Left lung (tissue), 10 donors: ENCODE data around the gene ACTL6B. TPM values are rescaled to one million over a fixed set of nuclear protein-coding genes. Genes with fewer than 3 reads are reported as not detected.

Experiments
- ATAC-seq: fragments of 200-7000 bp; cut with Tn5 transposase; one replicate; pipeline ENCODE4 v1.9.1; 2020; ENCODE audit warnings: moderate library complexity
- DNase-seq, 4 donors: peaks; one replicate each; pipeline ENCODE4 v3.0.0-alpha.2; 2013 to 2020
- H3K27ac ChIP-seq, 2 donors: fragments of 200-600 bp; sonication (generic) in 1 of 2; one replicate each; pipeline versions ENCODE4 v1.5.0 to v1.8.0; 2020 to 2021
- H3K27me3 ChIP-seq, 2 donors: fragments of 200-600 bp; sonication (generic) in 1 of 2; one replicate each; pipeline versions ENCODE4 v1.5.0 to v1.8.0; 2020 to 2021
- H3K36me3 ChIP-seq, 2 donors: fragments of 200-600 bp; sonication (generic) in 1 of 2; one replicate each; pipeline versions ENCODE4 v1.5.0 to v1.8.0; 2020 to 2021
- H3K4me1 ChIP-seq, 2 donors: fragments of 200-600 bp; one replicate each; pipeline ENCODE4 v1.8.0; 2021
- H3K4me3 ChIP-seq, 2 donors: fragments of 200-600 bp; sonication (generic) in 1 of 2; one replicate each; pipeline versions ENCODE4 v1.5.0 to v1.8.0; 2020 to 2021; ENCODE audit warnings: mild to moderate bottlenecking in 1 of 2
- H3K9me3 ChIP-seq, 2 donors: fragments of 200-600 bp; sonication (generic) in 1 of 2; one replicate each; pipeline versions ENCODE4 v1.5.0 to v1.8.0; 2020 to 2021
- CTCF ChIP-seq, 2 donors: fragments of 200-600 bp; sonication (generic) in 1 of 2; IDR thresholded peaks; one replicate each; pipeline versions ENCODE4 v1.5.0 to v1.8.0; 2021; ENCODE audit warnings: antibody characterized with exemption in 2 of 2
- intact Hi-C, 2 donors: fragments of 100-400 bp; cut with DNase I; formaldehyde crosslinking; loops; one replicate each; pipeline versions ENCODE4 v1.11.2 to v1.14.2; 2022
- polyA plus RNA-seq, 6 donors: library from polyadenylated mRNA; unstranded; fragments of 120-200 nt; gene quantifications; one replicate each; pipeline ENCODE4 v1.2.1, GENCODE V29; 2013; ENCODE audit not compliant: insufficient read length in 6 of 6
- total RNA-seq, 2 donors: library from RNA; stranded (reverse); fragmentation: NEBNext Ultra II Directional; extraction: Animal tissue kit (Norgen Biotek cat#: 25700); gene quantifications; one replicate each; pipeline ENCODE4 v1.2.1, GENCODE V29; 2021
- donor health status: DM: no; HTN: yes; CAD: no.
- donor health status: DM: no; HTN: no; CAD: no.

Gene ACTL6B
- total and polyA plus RNA-seq, 8 donors = 0.17 to 0.20 TPM; not detected in 6

DNA sequence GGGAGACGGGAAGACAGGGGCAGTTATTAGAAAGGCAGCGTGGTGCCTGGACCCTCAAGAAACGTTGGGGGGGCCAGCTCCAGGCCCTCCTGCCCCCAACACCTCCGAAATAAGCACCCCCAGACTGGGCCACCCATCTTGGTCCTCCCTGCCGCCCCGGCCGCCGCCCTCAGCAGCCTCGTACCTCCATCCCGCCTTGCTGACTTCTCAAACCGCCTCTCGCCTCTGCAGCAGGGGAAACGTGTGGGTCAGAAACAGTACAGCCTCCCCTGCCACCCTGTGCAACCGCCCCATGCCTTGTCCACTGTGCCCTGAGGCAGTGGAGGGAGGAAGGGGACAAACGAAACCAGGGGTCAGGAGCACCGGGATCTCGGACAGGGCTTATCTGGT, 30.6 kb upstream of the ACTL6B start:
- no peak overlapping the region for H3K27ac ChIP-seq
- ATAC-seq (no peak), DNase-seq (peak in 1 of 4 donors; percentile 63)
- H3K36me3 ChIP-seq = peaks cover 0 to 75% of the 10 kb centered on the region in 2 donors
- H3K4me1 ChIP-seq = peaks cover 8 to 11% of the 10 kb centered on the region in 2 donors
- TF ChIP-seq CTCF (IDR thresholded peaks at IDR 0.05) = no peak
- intact Hi-C loops = loop anchor here in 1 of 2 donors (10.0 kb wide), 1 partner anchor 212 kb away; the partner anchor contains the start of gene TSC22D4
- H3K4me3 ChIP-seq = no peak overlapping the region
- H3K9me3 ChIP-seq = no peaks in the 10 kb centered on the region
- H3K27me3 ChIP-seq = no peaks in the 10 kb centered on the region

GRCh38 chr7:100686201-100686821, 30.1 kb upstream of the ACTL6B start:
- DNase-seq (peak in 1 of 4 donors; percentile 65), ATAC-seq (no peak)
- Histone ChIP-seq H3K4me3 (no peak overlapping the region), H3K9me3 (no peaks in the 10 kb centered on the region), H3K27me3 (no peaks in the 10 kb centered on the region), H3K27ac (no peak overlapping the region), H3K4me1 (peaks cover 3 to 6% of the 10 kb centered on the region in 2 donors), H3K36me3 (peaks cover 0 to 80% of the 10 kb centered on the region in 2 donors)
- intact Hi-C loops = loop anchor here in 1 of 2 donors (10.0 kb wide), 1 partner anchor 212 kb away; the partner anchor contains the start of gene TSC22D4
- no peak for TF ChIP-seq CTCF (IDR thresholded peaks at IDR 0.05)

GRCh38 chr7:100685631-100686145, 29.4 kb upstream of the ACTL6B start:
- intact Hi-C loops = loop anchor here in 1 of 2 donors (10.0 kb wide), 1 partner anchor 211 kb away; the partner anchor contains the start of gene TSC22D4
- no peak for TF ChIP-seq CTCF (IDR thresholded peaks at IDR 0.05)
- H3K36me3 ChIP-seq = peaks cover 0 to 86% of the 10 kb centered on the region in 2 donors

DNA sequence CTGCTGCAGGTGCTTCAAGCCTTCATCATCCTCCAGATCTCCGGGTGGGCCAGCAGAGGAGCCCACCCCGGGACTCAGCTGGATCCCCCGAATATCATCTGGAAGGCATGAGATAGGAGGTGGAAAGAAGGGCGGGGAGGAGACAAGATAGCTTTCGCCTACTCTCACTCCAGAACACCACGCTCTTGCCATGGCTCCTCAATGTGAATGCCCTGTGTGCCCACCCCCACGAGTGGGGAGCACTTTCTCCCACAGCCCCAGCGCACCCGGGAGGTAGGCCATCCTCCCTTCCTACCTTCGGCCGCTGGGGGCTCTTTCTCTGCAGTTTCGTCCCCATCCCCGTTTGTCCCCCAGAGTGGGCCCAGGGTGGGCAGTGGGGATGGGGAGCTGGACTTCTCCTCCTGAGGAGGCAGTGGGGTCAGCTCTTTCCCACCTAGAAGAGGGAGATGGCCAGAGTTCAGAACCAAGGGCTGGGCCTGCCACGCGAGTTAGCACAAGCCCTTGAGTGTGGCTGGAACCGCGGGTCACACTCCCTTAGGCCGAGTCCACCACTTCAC, 28.9 kb upstream of the ACTL6B start:
- Histone ChIP-seq H3K27me3 (no peaks in the 10 kb centered on the region), H3K36me3 (peaks cover 0 to 92% of the 10 kb centered on the region in 2 donors), H3K4me1 (peaks cover 0 to 7% of the 10 kb centered on the region in 2 donors), H3K4me3 (no peak overlapping the region), H3K9me3 (no peaks in the 10 kb centered on the region), H3K27ac (no peak overlapping the region)
- no peak for TF ChIP-seq CTCF (IDR thresholded peaks at IDR 0.05)
- ATAC-seq (no peak), DNase-seq (peak in 1 of 4 donors; percentile 61)
- intact Hi-C loops = loop anchor here in 1 of 2 donors (10.0 kb wide), 1 partner anchor 210 kb away; the partner anchor contains the start of gene TSC22D4

More at GRCh38 chr7:100685631-100686145, 29.4 kb upstream of the ACTL6B start:
- no peaks in the 10 kb centered on the region for H3K27me3 ChIP-seq
- no peaks in the 10 kb centered on the region for H3K9me3 ChIP-seq
- no peak overlapping the region for H3K4me3 ChIP-seq
- ATAC-seq (no peak), DNase-seq (peak in 1 of 4 donors; percentile 51)
- no peak overlapping the region for H3K27ac ChIP-seq
- H3K4me1 ChIP-seq = peaks cover 0 to 3% of the 10 kb centered on the region in 2 donors

DNA sequence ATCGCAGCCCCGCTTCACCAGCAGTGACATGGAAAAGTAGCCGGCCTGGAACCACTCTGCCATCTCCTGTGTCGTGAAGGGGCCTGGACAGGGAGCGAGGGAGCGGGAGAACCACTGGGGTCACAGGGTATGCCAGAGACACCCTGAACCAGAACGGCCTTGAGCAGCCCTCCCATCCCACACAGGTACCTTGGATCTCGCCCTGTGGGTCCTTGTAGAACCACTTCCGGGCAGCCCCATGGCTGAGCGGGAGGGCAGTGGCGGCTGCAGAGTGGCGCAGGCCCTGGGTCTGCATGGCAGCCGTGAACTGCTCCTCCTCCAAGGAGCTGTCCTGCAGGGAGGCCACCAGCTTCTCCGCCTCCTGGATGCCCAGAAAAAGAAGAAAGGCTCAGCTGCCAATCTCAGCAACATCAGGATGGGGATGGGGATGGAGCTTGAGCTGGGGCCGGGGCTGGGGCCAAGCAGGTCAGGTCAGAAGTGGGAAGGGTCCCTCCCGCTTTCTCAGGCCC, 28.3 kb upstream of the ACTL6B start:
- no peak overlapping the region for H3K4me3 ChIP-seq
- DNase-seq = peak in 1 of 4 donors; percentile 55
- H3K27me3 ChIP-seq = no peaks in the 10 kb centered on the region
- peaks cover 0 to 97% of the 10 kb centered on the region in 2 donors for H3K36me3 ChIP-seq
- H3K4me1 ChIP-seq = peaks cover 0 to 12% of the 10 kb centered on the region in 2 donors
- H3K27ac ChIP-seq = no peak overlapping the region
- TF ChIP-seq CTCF (IDR thresholded peaks at IDR 0.05) = no peak
- ATAC-seq = no peak
- H3K9me3 ChIP-seq = no peaks in the 10 kb centered on the region
- intact Hi-C loops = loop anchor here in 1 of 2 donors (10.0 kb wide), 1 partner anchor 210 kb away; the partner anchor contains the start of gene TSC22D4
